GM12873 (cell line): ENCODE results near the gene TXK.

Experiments used
- TF ChIP-seq, protein P1 (sequence below): IDR thresholded peaks from 2 replicates; pipeline ENCODE4 v1.5.1; 2012; ENCODE audit warnings: low read depth, mild to moderate bottlenecking, moderate library complexity, low read length, control low read depth; ENCODE audit not compliant: insufficient read depth; ENCODE audit errors: missing control alignments

The TXK gene

GRCh38 chr4:48169636-48170035 is 35.6 kb upstream of the TXK start:
- TF ChIP-seq, protein P1, sequence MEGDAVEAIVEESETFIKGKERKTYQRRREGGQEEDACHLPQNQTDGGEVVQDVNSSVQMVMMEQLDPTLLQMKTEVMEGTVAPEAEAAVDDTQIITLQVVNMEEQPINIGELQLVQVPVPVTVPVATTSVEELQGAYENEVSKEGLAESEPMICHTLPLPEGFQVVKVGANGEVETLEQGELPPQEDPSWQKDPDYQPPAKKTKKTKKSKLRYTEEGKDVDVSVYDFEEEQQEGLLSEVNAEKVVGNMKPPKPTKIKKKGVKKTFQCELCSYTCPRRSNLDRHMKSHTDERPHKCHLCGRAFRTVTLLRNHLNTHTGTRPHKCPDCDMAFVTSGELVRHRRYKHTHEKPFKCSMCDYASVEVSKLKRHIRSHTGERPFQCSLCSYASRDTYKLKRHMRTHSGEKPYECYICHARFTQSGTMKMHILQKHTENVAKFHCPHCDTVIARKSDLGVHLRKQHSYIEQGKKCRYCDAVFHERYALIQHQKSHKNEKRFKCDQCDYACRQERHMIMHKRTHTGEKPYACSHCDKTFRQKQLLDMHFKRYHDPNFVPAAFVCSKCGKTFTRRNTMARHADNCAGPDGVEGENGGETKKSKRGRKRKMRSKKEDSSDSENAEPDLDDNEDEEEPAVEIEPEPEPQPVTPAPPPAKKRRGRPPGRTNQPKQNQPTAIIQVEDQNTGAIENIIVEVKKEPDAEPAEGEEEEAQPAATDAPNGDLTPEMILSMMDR: no peak

GRCh38 chr4:48167538-48168263 is 33.7 kb upstream of the TXK start:
- TF ChIP-seq, protein P1: no peak

DNA sequence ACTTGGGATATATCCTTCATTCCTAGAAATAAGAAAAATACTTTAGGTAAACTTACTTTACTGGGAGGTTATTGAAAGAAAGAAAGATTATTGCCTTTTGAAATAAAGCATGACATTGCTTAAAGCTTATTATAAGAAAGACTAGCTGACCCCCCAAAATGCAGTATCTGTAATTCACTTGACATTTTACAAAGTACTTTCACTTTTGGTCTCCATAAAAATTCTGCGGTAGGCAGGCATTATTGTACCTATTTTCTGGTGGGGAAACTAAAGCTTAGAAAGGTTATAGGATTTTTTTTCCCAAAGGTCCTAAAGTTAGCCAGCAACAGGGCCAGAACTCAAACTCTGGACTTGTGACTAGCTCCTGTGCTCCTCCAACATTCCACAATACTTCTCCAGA is 29.7 kb upstream of the TXK start:
- TF ChIP-seq, protein P1: no peak

- TF ChIP-seq, protein P1: no peak
These were observed 28.1 kb upstream of the TXK start for GRCh38 chr4:48162162-48162561.

DNA sequence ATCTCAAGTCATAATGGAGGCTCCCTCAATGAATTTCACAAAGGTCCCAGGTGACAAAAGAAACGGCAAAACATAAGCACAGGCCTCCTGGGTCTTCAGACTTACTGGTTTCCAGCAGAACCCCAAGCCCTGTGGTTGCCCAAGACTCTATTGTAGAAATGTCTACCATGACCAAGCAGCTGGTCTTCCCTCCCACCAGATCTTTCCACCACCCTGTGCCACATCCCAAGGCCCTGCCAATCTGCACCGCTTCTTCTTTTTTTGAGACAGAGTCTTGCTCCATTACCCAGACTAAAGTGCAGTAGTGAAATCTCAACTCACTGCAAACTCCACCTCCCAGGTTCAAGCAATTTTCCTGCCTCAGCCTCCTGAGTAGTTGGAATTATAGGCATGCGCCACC is 23.2 kb upstream of the TXK start:
- TF ChIP-seq, protein P1: no peak

- TF ChIP-seq, protein P1: no peak
These were observed 22.4 kb upstream of the TXK start for GRCh38 chr4:48156423-48156822.

DNA sequence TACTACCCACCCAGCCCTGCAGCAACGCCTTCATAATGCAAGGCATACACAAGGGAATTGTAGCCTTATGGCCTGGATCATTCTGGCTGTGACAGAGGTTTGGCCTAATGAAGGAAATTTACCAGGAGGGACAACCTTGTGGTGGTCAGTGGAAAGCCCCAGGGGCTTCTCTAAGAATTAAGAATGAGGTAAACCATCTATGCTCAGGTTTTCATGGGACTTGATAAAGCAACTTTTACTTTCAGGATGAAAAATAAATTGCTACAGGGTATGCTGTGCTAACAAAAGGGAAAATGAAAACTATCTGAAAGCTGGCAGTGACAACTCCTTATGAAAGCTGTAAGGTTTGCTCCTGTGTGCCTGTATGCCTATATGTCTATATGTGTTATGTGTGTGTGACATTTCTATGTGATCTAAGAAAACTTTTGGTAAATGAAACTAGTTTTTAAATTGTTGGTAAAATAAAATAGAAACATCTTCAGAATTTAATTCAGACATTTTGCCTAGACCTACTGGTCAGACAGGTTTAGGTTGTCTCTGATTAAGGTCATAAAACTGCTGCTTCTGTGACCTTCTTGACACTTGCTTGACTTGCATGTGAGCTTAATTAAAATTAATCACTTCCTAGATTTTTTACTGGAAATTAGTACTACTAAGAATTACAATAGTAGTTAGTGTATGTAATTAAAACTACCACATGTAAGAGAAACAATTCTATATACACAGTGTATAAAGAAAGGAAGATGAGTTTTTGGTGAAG is 19.9 kb upstream of the TXK start:
- TF ChIP-seq, protein P1: no peak
